ENCODE results near the gene BOLL.
A peak's percentile ranks its signal among the peaks of the same experiment; 100 is the strongest.
"Not testable (repeated sequence)": the region's sequence is repeated elsewhere in the genome, so short reads cannot be mapped to it uniquely, and the experiment has no call there.

BOLL gene

DNA sequence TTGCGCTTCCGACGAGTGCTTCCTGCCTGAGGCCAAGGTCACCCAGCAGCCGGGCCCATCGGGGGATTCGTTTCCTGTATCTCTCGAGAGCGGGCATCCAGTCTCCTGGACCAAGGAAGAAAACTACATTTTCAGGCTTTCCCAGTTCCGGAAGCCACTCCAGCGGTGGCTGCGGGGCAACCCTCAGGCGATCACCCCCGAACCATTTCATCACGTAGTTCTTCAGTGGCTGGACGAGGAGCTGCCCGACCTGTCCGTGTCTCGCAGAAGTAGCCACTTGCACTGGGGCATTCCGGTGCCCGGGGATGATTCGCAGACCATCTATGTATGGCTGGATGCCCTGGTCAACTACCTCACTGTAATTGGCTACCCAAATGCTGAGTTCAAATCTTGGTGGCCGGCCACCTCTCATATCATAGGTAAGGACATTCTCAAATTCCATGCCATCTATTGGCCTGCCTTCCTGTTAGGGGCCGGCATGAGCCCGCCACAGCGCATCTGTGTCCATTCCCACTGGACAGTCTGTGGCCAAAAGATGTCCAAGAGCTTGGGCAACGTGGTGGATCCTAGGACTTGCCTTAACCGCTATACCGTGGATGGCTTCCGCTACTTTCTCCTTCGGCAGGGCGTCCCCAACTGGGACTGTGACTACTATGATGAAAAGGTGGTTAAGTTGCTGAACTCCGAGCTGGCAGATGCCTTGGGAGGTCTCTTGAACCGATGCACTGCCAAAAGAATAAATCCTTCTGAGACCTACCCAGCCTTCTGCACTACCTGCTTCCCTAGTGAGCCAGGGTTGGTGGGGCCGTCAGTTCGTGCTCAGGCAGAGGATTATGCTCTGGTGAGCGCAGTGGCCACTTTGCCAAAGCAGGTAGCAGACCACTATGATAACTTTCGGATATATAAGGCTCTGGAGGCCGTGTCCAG lies 78.9 kb downstream of the BOLL start:
- peak; percentile 19 for DNase-seq

DNA sequence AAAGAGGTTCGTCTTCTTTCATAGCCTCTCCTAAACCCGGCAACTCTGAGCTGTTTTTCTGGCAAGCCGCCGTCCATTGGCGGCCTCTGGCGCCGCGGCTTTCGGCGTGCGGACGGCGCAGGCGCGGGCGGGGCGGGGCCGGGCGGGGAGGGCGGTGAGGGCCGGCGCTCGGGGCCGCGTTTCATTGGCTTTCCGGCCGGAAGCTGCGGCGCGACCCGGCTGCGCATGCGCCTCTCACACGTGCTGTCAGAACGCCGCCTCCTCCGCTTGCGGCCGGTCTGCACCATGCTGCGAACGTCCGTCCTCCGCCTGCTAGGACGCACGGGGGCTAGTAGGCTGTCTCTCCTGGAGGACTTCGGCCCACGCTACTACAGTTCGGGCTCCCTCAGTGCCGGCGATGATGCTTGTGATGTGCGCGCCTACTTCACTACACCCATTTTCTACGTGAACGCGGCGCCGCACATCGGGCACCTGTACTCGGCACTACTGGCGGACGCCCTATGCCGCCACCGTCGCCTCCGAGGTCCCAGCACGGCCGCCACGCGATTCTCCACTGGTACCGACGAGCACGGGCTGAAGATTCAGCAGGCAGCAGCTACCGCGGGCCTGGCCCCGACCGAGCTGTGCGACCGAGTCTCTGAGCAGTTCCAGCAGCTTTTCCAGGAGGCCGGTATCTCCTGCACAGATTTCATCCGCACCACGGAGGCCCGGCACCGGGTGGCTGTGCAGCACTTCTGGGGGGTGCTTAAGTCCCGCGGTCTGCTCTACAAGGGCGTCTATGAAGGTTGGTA lies 79.8 kb downstream of the BOLL start, which contains the start of gene MARS2:
TSS of gene MARS2 (plus strand) at position 249 of the 791 bp plus-strand sequence. CDS start at position 286, 37 bp downstream.
- DNase-seq: peak; percentile 88

DNA sequence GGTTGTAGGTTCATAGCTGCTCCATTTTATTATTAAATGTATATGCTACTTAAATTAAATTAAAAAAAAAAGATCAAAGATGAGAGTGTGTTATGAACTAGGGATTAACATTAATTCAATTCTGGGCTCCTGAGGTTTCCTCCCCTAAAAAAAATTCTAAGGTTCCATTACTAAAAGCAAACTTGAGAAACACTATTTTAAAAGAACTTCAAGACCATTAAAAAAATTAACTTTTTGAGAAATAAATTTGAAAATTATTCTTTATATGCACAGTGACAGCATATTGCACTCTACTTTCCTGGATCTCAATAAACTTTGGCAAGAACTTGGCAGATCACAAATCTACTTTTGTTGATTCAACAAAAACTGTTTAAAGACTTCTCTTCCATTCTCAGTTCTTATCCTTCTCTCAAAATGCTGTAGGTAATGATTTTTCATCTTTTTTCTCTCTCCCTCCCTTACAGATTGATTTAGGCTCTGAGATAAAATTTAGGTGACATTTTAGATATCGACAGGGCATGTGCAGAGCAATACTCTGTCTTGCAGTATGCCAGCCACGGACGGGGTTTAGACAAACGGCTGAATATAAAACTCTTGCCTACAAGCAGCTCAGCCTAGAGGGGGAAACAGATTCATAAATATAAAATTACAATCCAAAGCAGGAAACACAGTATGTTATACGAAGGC lies 80.5 kb downstream of the BOLL start:
- no peak for DNase-seq

DNA sequence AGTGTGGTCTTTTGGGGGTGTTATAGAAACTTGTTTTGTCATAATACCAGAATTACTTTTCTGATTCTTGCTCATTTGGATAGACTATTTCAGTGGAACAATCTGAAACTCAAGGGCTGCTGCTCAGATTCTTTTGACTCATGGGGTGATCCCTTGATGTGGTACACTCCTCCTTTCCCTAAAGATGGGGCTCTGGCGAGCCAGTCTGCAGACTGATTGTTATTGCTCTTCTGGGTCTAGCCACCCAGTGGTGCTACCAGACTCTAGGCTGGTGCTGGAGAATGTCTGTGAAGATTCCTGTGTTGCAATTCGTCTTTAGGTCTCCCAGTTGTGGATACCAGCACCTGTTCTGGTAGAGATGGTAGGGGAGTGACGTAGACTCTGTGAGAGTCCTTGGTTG lies 84.2 kb downstream of the BOLL start:
- no peak for DNase-seq

DNA sequence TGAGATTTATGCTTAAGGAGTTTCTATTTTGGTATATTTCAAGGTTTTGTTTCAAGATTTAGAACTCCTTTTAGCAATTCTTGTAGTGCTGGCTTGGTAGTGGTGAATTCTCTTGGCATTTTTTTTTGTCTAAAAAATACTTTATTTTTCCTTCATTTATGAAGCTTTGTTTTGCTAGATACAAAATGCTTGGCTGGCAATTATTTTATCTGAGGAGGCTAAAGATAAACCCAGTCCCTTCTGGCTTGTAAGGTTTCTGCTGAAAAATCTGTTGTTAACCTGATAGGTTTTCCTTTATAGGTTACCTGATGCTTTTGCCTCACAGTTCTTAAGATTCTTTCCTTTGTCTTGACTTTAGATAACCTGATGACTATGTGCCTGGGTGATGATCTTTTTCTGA lies 85.4 kb downstream of the BOLL start:
- not testable (repeated sequence) for DNase-seq

- not testable (repeated sequence) for DNase-seq
Observed at GRCh38 chr2:197696571-197696970, 88.5 kb downstream of the BOLL start.

DNA sequence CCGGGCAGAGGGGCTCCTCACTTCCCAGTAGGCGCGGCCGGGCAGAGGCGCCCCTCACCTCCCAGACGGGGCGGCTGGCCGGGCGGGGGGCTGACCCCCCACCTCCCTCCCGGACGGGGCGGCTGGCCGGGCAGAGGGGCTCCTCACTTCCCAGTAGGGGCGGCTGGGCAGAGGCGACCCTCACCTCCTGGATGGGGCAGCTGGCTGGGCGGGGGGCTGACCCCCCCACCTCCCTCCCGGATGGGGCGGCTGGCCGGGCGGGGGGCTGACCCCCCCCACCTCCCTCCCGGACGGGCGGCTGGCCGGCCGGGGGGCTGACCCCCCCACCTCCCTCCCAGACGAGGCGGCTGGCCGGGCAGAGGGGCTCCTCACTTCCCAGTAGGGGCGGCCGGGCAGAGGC lies 89.1 kb downstream of the BOLL start:
- not testable (repeated sequence) for DNase-seq

DNA sequence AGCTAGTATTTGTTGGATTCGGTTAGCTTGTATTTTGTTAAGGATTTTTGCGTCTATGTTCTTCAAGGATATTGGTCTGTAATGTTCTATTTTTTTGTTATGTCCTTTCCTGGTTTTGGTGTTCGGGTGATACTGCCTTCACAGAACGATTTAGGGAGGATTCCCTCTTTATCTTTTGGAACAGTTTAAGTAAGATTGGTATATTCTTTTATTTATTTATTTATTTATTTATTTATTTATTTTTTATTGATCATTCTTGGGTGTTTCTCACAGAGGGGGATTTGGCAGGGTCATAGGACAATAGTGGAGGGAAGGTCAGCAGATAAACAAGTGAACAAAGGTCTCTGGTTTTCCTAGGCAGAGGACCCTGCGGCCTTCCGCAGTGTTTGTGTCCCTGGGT lies 89.9 kb downstream of the BOLL start:
- DNase-seq: not testable (repeated sequence)

DNA sequence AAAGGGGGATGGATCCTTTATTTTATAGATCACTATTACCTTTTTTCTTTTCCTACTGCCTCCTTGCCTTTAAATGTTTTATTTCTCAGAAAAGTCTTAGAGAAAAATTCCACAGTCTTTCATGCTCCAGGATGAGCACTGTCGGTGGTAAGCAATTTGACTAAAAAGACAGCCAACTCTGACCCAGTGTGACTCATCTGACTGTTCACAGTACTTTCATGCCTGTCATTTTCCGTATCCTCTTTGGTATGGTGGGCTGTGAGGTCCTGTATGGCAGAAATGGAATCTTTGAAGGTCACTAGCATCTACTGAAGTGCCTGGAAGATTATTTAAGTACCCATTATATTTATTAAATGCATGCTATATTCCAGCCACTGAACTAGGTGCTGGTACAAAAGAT lies 107.6 kb downstream of the BOLL start:
- no peak for DNase-seq

GRCh38 chr2:197677056-197677455 lies 108.1 kb downstream of the BOLL start:
- no peak for DNase-seq

Measured in MV-4-11 (cell line).